Fibroblast of lung (primary cell): ENCODE data around the gene TBC1D2B. TPM values are rescaled to one million over a fixed set of nuclear protein-coding genes. Genes with fewer than 3 reads are reported as not detected.
A peak's percentile ranks its signal among the peaks of the same experiment; 100 is the strongest.

Experiments
- DNase-seq, 2 donors: peaks; one replicate each; pipeline versions ENCODE4 v3.0.0 to v3.0.0-alpha.2; 2010; ENCODE audit warnings: low read depth in 2 of 2
- H2AFZ ChIP-seq: 2 replicates; pipeline ENCODE4 v1.5.1; 2012; ENCODE audit warnings: low read length, control low read depth, inconsistent platforms
- H3K27ac ChIP-seq: 2 replicates; pipeline ENCODE4 v1.5.1; 2011; ENCODE audit warnings: low read length, control low read depth; ENCODE audit not compliant: insufficient read depth
- H3K27me3 ChIP-seq: 2 replicates; pipeline ENCODE4 v1.5.1; 2011; ENCODE audit warnings: mild to moderate bottlenecking, low read length; ENCODE audit not compliant: control insufficient read depth, insufficient read depth
- H3K36me3 ChIP-seq: 2 replicates; pipeline ENCODE4 v1.5.1; 2011; ENCODE audit warnings: low read length; ENCODE audit not compliant: control insufficient read depth, insufficient read depth
- H3K4me1 ChIP-seq: 2 replicates; pipeline ENCODE4 v1.5.1; 2011; ENCODE audit warnings: low read length; ENCODE audit not compliant: control insufficient read depth, insufficient read depth; ENCODE audit errors: extremely low read depth
- H3K4me2 ChIP-seq: 2 replicates; pipeline ENCODE4 v1.5.1; 2011; ENCODE audit warnings: low read length, control low read depth; ENCODE audit not compliant: insufficient read depth; ENCODE audit errors: extremely low read depth
- H3K4me3 ChIP-seq, 4 experiments: fragments of 200-600 bp in 1 of 4; sonication (generic) in 1 of 4; replicated peaks in 1 of 4; 2 replicates each; pipeline ENCODE4 v1.5.1; 2011 to 2016; ENCODE audit warnings: low read length in 4 of 4, low read depth in 3 of 4, mild to moderate bottlenecking in 3 of 4, control low read depth in 2 of 4, inconsistent platforms in 1 of 4, mixed read lengths in 1 of 4; ENCODE audit not compliant: insufficient read depth in 1 of 4; ENCODE audit errors: control extremely low read depth in 1 of 4
- H3K79me2 ChIP-seq: 2 replicates; pipeline ENCODE4 v1.5.1; 2012; ENCODE audit warnings: mild to moderate bottlenecking, low read length, inconsistent platforms; ENCODE audit not compliant: control insufficient read depth, insufficient read depth
- H3K9ac ChIP-seq: 2 replicates; pipeline ENCODE4 v1.5.1; 2011; ENCODE audit warnings: mild to moderate bottlenecking, low read length, control low read depth; ENCODE audit not compliant: insufficient read depth
- H3K9me3 ChIP-seq: 2 replicates; pipeline ENCODE4 v1.5.1; 2012; ENCODE audit warnings: low read depth, low read length; ENCODE audit not compliant: control insufficient read depth, insufficient read depth
- H4K20me1 ChIP-seq: 2 replicates; pipeline ENCODE4 v1.5.1; 2011; ENCODE audit warnings: low read length; ENCODE audit not compliant: control insufficient read depth, insufficient read depth; ENCODE audit errors: extremely low read depth
- CTCF ChIP-seq, 2 donors: IDR thresholded peaks in 1 of 2; conservative IDR thresholded peaks in 1 of 2; 1 replicate in 1 of 2; 2 replicates in 1 of 2; pipeline ENCODE4 v1.5.1; 2011 to 2012; ENCODE audit warnings: low read length in 2 of 2, control low read depth in 1 of 2, inconsistent platforms in 1 of 2, low read depth in 1 of 2, mild to moderate bottlenecking in 1 of 2
- EZH2 ChIP-seq: IDR thresholded peaks from 2 replicates; pipeline ENCODE4 v1.5.1; 2012; ENCODE audit warnings: low read length, control low read depth, mild to moderate bottlenecking; ENCODE audit errors: missing control alignments
- polyA plus RNA-seq, 2 donors: library from polyadenylated mRNA; depleted of rRNA in 1 of 2; stranded (reverse) in 1 of 2; unstranded in 1 of 2; fragments of >200 nt; gene quantifications; 2 replicates each; pipeline ENCODE4 v1.2.1, GENCODE V29; 2011 to 2012; ENCODE audit warnings: missing spikeins in 1 of 2
- total RNA-seq: library from RNA; depleted of rRNA; stranded (reverse); fragments of >200 nt; gene quantifications from 2 replicates; pipeline ENCODE4 v1.2.1, GENCODE V29; 2014

The TBC1D2B gene
- total and polyA plus RNA-seq, 2 donors (not counting 1 experiment from before 2014, with no cell fraction given): 49.4 to 73.3 TPM

GRCh38 chr15:78045189-78045588 is 32.3 kb downstream of the TBC1D2B start:
- no peaks in the 10 kb centered on the region for H4K20me1 ChIP-seq
- no peak for DNase-seq
- H3K36me3 ChIP-seq: no peaks in the 10 kb centered on the region

GRCh38 chr15:78044407-78045155 is 32.9 kb downstream of the TBC1D2B start:
- no peaks in the 10 kb centered on the region for H3K79me2 ChIP-seq
- H3K4me1 ChIP-seq: peaks cover 17% of the 10 kb centered on the region
- DNase-seq: peak in 1 of 2 donors; percentile 48
- H3K4me3 ChIP-seq: no peak overlapping the region
- H3K9me3 ChIP-seq: no peaks in the 10 kb centered on the region
- no peaks in the 10 kb centered on the region for H4K20me1 ChIP-seq
- H3K36me3 ChIP-seq: no peaks in the 10 kb centered on the region
- H3K27me3 ChIP-seq: no peaks in the 10 kb centered on the region
- H3K9ac ChIP-seq: no peak overlapping the region
- no peak overlapping the region for H3K4me2 ChIP-seq
- no peak overlapping the region for H3K27ac ChIP-seq
- no peak overlapping the region for H2AFZ ChIP-seq
- TF ChIP-seq EZH2 (no peak), CTCF (conservative IDR thresholded peaks at IDR 0.05 in 1 of 2, IDR thresholded peaks at IDR 0.05 in 1 of 2; ENCODE audit: low read depth in 1 of 2, low read length in 2 of 2) (no peak)

More at GRCh38 chr15:78045189-78045588, 32.3 kb downstream of the TBC1D2B start:
- Histone ChIP-seq H2AFZ (no peak overlapping the region), H3K27me3 (no peaks in the 10 kb centered on the region), H3K9me3 (no peaks in the 10 kb centered on the region), H3K4me1 (peaks cover 22% of the 10 kb centered on the region), H3K9ac (no peak overlapping the region), H3K4me2 (no peak overlapping the region), H3K27ac (no peak overlapping the region), H3K79me2 (no peaks in the 10 kb centered on the region), H3K4me3 (no peak overlapping the region)
- TF ChIP-seq EZH2: no peak
- no peak for TF ChIP-seq CTCF (conservative IDR thresholded peaks at IDR 0.05 in 1 of 2, IDR thresholded peaks at IDR 0.05 in 1 of 2; ENCODE audit: low read depth in 1 of 2, low read length in 2 of 2)

- Histone ChIP-seq H3K27ac (no peak overlapping the region), H3K9me3 (no peaks in the 10 kb centered on the region), H3K4me3 (no peak overlapping the region), H3K36me3 (no peaks in the 10 kb centered on the region), H4K20me1 (no peaks in the 10 kb centered on the region), H3K4me1 (no peaks in the 10 kb centered on the region), H2AFZ (no peak overlapping the region), H3K27me3 (no peaks in the 10 kb centered on the region), H3K9ac (no peak overlapping the region), H3K4me2 (no peak overlapping the region), H3K79me2 (no peaks in the 10 kb centered on the region)
- no peak for DNase-seq
- TF ChIP-seq EZH2: no peak
- TF ChIP-seq CTCF (conservative IDR thresholded peaks at IDR 0.05 in 1 of 2, IDR thresholded peaks at IDR 0.05 in 1 of 2; ENCODE audit: low read depth in 1 of 2, low read length in 2 of 2): no peak
Observed at GRCh38 chr15:78041946-78042345, 35.6 kb downstream of the TBC1D2B start.
